HEK293 (cell line): ENCODE data around the gene PPARA.

Source experiments
- CTCF ChIA-PET: fragments of 350-600 bp; formaldehyde crosslinking; extraction: SDS; loops from one replicate; lab custom pipeline; 2021; ENCODE audit warnings: antibody characterized with exemption; lab: Yijun Ruan, JAX
- POLR2A ChIA-PET: fragments of 300-600 bp; formaldehyde crosslinking; extraction: SDS; loops from one replicate; lab custom pipeline; 2020; ENCODE audit warnings: antibody characterized with exemption, inconsistent platforms; lab: Yijun Ruan, JAX
- H3K27ac ChIP-seq: fragments of 200-500 bp; sonication (Bioruptor generic); 2 replicates; pipeline ENCODE4 v1.5.1; 2014; ENCODE audit warnings: low read depth, low read length, control low read depth, inconsistent platforms; ENCODE audit errors: extremely low read depth
- H3K36me3 ChIP-seq, 2 experiments: fragments of 200-500 bp in 1 of 2; sonication (Bioruptor generic) in 1 of 2; 1 replicate in 1 of 2; 2 replicates in 1 of 2; pipeline ENCODE4 v1.5.1; 2014 to 2017; ENCODE audit warnings: inconsistent platforms in 2 of 2, low read length in 2 of 2; ENCODE audit not compliant: control insufficient read depth in 2 of 2, insufficient read depth in 1 of 2
- H3K4me1 ChIP-seq: fragments of 200-500 bp; sonication (Bioruptor generic); 2 replicates; pipeline ENCODE4 v1.5.1; 2014; ENCODE audit warnings: mild to moderate bottlenecking, low read length, inconsistent platforms; ENCODE audit not compliant: control insufficient read depth, insufficient read depth
- H3K4me3 ChIP-seq: 2 replicates; pipeline ENCODE4 v1.5.1; 2011; ENCODE audit warnings: low read depth, mild to moderate bottlenecking, control low read depth, low read length, moderate library complexity
- H3K9me3 ChIP-seq: fragments of 200-500 bp; sonication (Bioruptor generic); 2 replicates; pipeline ENCODE4 v1.5.1; 2014; ENCODE audit warnings: low read depth, low read length, inconsistent platforms; ENCODE audit not compliant: control insufficient read depth, insufficient read depth
- EGR2 ChIP-seq: fragments of 450-650 bp; formaldehyde crosslinking; IDR thresholded peaks from 2 replicates; pipeline ENCODE4 v1.5.1; 2016; ENCODE audit warnings: low read depth, missing biosample characterization, missing genetic modification characterization
- GLIS1 ChIP-seq: fragments of 450-650 bp; formaldehyde crosslinking; IDR thresholded peaks from 2 replicates; pipeline ENCODE4 v1.5.1; 2016; ENCODE audit warnings: missing biosample characterization, missing genetic modification characterization
- GLIS2 ChIP-seq: fragments of 450-650 bp; formaldehyde crosslinking; IDR thresholded peaks from 2 replicates; pipeline ENCODE4 v1.5.1; 2016; ENCODE audit warnings: missing biosample characterization, missing genetic modification characterization
- KLF1 ChIP-seq: fragments of 450-650 bp; formaldehyde crosslinking; IDR thresholded peaks from 2 replicates; pipeline ENCODE4 v1.5.1; 2016; ENCODE audit warnings: missing biosample characterization, missing genetic modification characterization
- KLF16 ChIP-seq: fragments of 450-650 bp; formaldehyde crosslinking; IDR thresholded peaks from 2 replicates; pipeline ENCODE4 v1.5.1; 2017; ENCODE audit warnings: missing biosample characterization, missing genetic modification characterization
- KLF7 ChIP-seq: fragments of 450-650 bp; formaldehyde crosslinking; IDR thresholded peaks from 2 replicates; pipeline ENCODE4 v1.5.1; 2016; ENCODE audit warnings: missing biosample characterization, missing genetic modification characterization, borderline replicate concordance
- KLF8 ChIP-seq: fragments of 450-650 bp; formaldehyde crosslinking; IDR thresholded peaks from 2 replicates; pipeline ENCODE4 v1.5.1; 2016; ENCODE audit warnings: missing biosample characterization, missing genetic modification characterization
- KLF9 ChIP-seq: fragments of 450-650 bp; formaldehyde crosslinking; IDR thresholded peaks from 2 replicates; pipeline ENCODE4 v1.5.1; 2016; ENCODE audit warnings: missing biosample characterization, missing genetic modification characterization, low read depth
- SP2 ChIP-seq: fragments of 450-650 bp; formaldehyde crosslinking; IDR thresholded peaks from 2 replicates; pipeline ENCODE4 v1.5.1; 2016; ENCODE audit warnings: missing biosample characterization, missing genetic modification characterization
- TCF7L2 ChIP-seq: IDR thresholded peaks from 2 replicates; pipeline ENCODE4 v1.6.1; 2011; ENCODE audit warnings: low read depth, mild to moderate bottlenecking, inconsistent platforms, low read length, moderate library complexity, borderline replicate concordance
- ZBTB20 ChIP-seq: fragments of 450-650 bp; formaldehyde crosslinking; IDR thresholded peaks from 2 replicates; pipeline ENCODE4 v1.5.1; 2016; ENCODE audit warnings: missing biosample characterization, missing genetic modification characterization
- ZBTB48 ChIP-seq: fragments of 450-650 bp; formaldehyde crosslinking; IDR thresholded peaks from 2 replicates; pipeline ENCODE4 v1.5.1; 2016; ENCODE audit warnings: missing biosample characterization, missing genetic modification characterization
- ZEB2 ChIP-seq: fragments of 450-650 bp; formaldehyde crosslinking; IDR thresholded peaks from 2 replicates; pipeline ENCODE4 v1.5.1; 2016; ENCODE audit warnings: missing biosample characterization, missing genetic modification characterization
- ZFHX2 ChIP-seq: fragments of 450-650 bp; formaldehyde crosslinking; conservative IDR thresholded peaks from 2 replicates; pipeline ENCODE4 v1.5.1; 2016; ENCODE audit warnings: missing biosample characterization, missing genetic modification characterization
- ZNF2 ChIP-seq: fragments of 450-650 bp; formaldehyde crosslinking; IDR thresholded peaks from 2 replicates; pipeline ENCODE4 v1.5.1; 2016; ENCODE audit warnings: missing biosample characterization, missing genetic modification characterization
- ZNF211 ChIP-seq: fragments of 450-650 bp; formaldehyde crosslinking; IDR thresholded peaks from 2 replicates; pipeline ENCODE4 v1.5.1; 2016; ENCODE audit warnings: low read depth, missing biosample characterization, missing genetic modification characterization
- ZNF214 ChIP-seq: fragments of 450-650 bp; formaldehyde crosslinking; IDR thresholded peaks from 2 replicates; pipeline ENCODE4 v1.5.1; 2017; ENCODE audit warnings: missing biosample characterization, mild to moderate bottlenecking, missing genetic modification characterization, borderline replicate concordance
- ZNF24 ChIP-seq: fragments of 450-650 bp; formaldehyde crosslinking; IDR thresholded peaks from 2 replicates; pipeline ENCODE4 v1.5.1; 2016; ENCODE audit warnings: missing biosample characterization, missing genetic modification characterization
- ZNF350 ChIP-seq: fragments of 450-650 bp; formaldehyde crosslinking; IDR thresholded peaks from 2 replicates; pipeline ENCODE4 v1.5.0; 2017; ENCODE audit warnings: missing biosample characterization, mild to moderate bottlenecking, missing genetic modification characterization
- ZNF514 ChIP-seq: fragments of 450-650 bp; formaldehyde crosslinking; IDR thresholded peaks from 2 replicates; pipeline ENCODE4 v1.5.1; 2016; ENCODE audit warnings: missing biosample characterization, missing genetic modification characterization
- ZNF654 ChIP-seq: fragments of 450-650 bp; formaldehyde crosslinking; IDR thresholded peaks from 2 replicates; pipeline ENCODE4 v1.5.1; 2016; ENCODE audit warnings: low read depth, missing biosample characterization, missing genetic modification characterization
- ZNF777 ChIP-seq: fragments of 450-650 bp; formaldehyde crosslinking; IDR thresholded peaks from 2 replicates; pipeline ENCODE4 v1.5.1; 2017; ENCODE audit warnings: missing biosample characterization, missing genetic modification characterization, borderline replicate concordance
- ZSCAN16 ChIP-seq: fragments of 450-650 bp; formaldehyde crosslinking; IDR thresholded peaks from 2 replicates; pipeline ENCODE4 v1.5.1; 2016; ENCODE audit warnings: missing biosample characterization, missing genetic modification characterization
- TF ChIP-seq, protein P1 (sequence below): fragments of 450-650 bp; formaldehyde crosslinking; optimal IDR thresholded peaks from 2 replicates; pipeline ENCODE3; 2016; ENCODE audit warnings: missing biosample characterization, mild to moderate bottlenecking, missing genetic modification characterization
- TF ChIP-seq, protein P2 (sequence below): fragments of 450-650 bp; formaldehyde crosslinking; IDR thresholded peaks from 2 replicates; pipeline ENCODE4 v1.5.1; 2016; ENCODE audit warnings: missing biosample characterization, missing genetic modification characterization
- TF ChIP-seq, protein P3 (sequence below): fragments of 450-650 bp; formaldehyde crosslinking; IDR thresholded peaks from 2 replicates; pipeline ENCODE4 v1.5.1; 2016; ENCODE audit warnings: missing biosample characterization, missing genetic modification characterization
- TF ChIP-seq, protein P4 (sequence below): fragments of 450-650 bp; formaldehyde crosslinking; IDR thresholded peaks from 2 replicates; pipeline ENCODE4 v1.5.1; 2016; ENCODE audit warnings: missing biosample characterization, missing genetic modification characterization
- TF ChIP-seq, protein P5 (sequence below): fragments of 450-650 bp; formaldehyde crosslinking; IDR thresholded peaks from 2 replicates; pipeline ENCODE4 v1.5.1; 2016; ENCODE audit warnings: missing biosample characterization, missing genetic modification characterization

PPARA gene

DNA sequence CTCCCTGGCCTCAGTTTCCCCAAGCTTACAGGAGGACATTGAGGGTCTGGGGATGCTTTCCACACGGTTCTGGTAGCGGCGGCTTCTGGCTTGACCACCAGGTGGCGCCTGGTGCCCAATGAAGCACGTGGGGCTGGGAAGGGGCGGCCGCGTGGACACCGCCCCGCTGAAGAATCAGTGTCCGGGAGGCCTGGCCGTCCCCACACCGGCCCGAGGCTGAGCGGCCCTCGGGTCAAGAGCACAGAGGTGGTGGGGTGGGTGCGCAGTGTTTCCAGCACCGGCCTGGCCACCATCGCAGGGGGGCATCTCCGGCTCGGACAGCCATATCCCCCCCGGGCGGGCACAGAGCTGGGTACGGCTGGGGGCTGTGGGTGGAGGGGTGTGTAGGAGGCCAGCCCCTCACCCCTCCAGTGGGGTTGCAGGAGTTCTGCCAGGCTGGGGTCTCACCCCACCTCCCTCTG is 27.8 kb upstream of the PPARA start:
- no peaks in the 10 kb centered on the region; the same call in 1 of the 2 replicates for H3K4me1 ChIP-seq
- no peaks in the 10 kb centered on the region for H3K9me3 ChIP-seq
- H3K4me3 ChIP-seq = no peak overlapping the region
- POLR2A ChIA-PET = interaction anchor here (1.1 to 1.2 kb wide), 2 partner anchors 145 to 213 kb away, joined by 3 to 4 read pairs; partner anchors contain the start of genes TRMU and TTC38
- no peak overlapping the region for H3K27ac ChIP-seq
- no peaks in the 10 kb centered on the region for H3K36me3 ChIP-seq
- CTCF ChIA-PET = interaction anchor here (0.5 to 10.8 kb wide), 40 partner anchors 11 to 1136 kb away, joined by 3 to 251 read pairs (median 4); partner anchors contain the start of genes GTSE1 and TTC38
- TF ChIP-seq KLF7 (tag by site-specific recombination) (peak; percentile 66; the same call in 1 of the 2 replicates), ZBTB20 (tag by site-specific recombination) (no peak), EGR2 (tag by site-specific recombination) (peak; percentile 38; the same call in 1 of the 2 replicates), SP2 (tag by site-specific recombination) (0 out of 2 replicates have a peak, but pooled peaks have one; percentile 3), ZEB2 (0 out of 2 replicates have a peak, but pooled peaks have one; percentile 44), ZBTB48 (tag by site-specific recombination) (no peak), GLIS2 (tag by site-specific recombination) (peak; percentile 66), ZNF24 (tag by site-specific recombination) (no peak), ZFHX2 (tag by site-specific recombination) (peak; percentile 39), ZNF654 (tag by site-specific recombination) (peak; percentile 75), ZNF514 (tag by site-specific recombination) (no peak), ZSCAN16 (tag by site-specific recombination) (no peak), ZNF211 (tag by site-specific recombination) (no peak), KLF8 (peak; percentile 63; the same call in 1 of the 2 replicates), KLF1 (tag by site-specific recombination) (peak; percentile 86), ZNF2 (tag by site-specific recombination) (peak; percentile 60), ZNF350 (tag by site-specific recombination) (no peak), TCF7L2 (no peak), KLF16 (tag by site-specific recombination) (peak; percentile 89), ZNF214 (tag by site-specific recombination) (no peak), GLIS1 (tag by site-specific recombination) (peak; percentile 65), KLF9 (tag by site-specific recombination) (peak; percentile 74), ZNF777 (tag by site-specific recombination) (peak; percentile 63; the same call in 1 of the 2 replicates)
- TF ChIP-seq, protein P1, sequence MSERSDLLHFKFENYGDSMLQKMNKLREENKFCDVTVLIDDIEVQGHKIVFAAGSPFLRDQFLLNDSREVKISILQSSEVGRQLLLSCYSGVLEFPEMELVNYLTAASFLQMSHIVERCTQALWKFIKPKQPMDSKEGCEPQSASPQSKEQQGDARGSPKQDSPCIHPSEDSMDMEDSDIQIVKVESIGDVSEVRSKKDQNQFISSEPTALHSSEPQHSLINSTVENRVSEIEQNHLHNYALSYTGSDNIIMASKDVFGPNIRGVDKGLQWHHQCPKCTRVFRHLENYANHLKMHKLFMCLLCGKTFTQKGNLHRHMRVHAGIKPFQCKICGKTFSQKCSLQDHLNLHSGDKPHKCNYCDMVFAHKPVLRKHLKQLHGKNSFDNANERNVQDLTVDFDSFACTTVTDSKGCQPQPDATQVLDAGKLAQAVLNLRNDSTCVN (tag by site-specific recombination) = peak; percentile 16
- TF ChIP-seq, protein P2, sequence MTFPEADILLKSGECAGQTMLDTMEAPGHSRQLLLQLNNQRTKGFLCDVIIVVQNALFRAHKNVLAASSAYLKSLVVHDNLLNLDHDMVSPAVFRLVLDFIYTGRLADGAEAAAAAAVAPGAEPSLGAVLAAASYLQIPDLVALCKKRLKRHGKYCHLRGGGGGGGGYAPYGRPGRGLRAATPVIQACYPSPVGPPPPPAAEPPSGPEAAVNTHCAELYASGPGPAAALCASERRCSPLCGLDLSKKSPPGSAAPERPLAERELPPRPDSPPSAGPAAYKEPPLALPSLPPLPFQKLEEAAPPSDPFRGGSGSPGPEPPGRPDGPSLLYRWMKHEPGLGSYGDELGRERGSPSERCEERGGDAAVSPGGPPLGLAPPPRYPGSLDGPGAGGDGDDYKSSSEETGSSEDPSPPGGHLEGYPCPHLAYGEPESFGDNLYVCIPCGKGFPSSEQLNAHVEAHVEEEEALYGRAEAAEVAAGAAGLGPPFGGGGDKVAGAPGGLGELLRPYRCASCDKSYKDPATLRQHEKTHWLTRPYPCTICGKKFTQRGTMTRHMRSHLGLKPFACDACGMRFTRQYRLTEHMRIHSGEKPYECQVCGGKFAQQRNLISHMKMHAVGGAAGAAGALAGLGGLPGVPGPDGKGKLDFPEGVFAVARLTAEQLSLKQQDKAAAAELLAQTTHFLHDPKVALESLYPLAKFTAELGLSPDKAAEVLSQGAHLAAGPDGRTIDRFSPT (tag by site-specific recombination) = peak; percentile 38; the same call in 1 of the 2 replicates
- TF ChIP-seq, protein P3, sequence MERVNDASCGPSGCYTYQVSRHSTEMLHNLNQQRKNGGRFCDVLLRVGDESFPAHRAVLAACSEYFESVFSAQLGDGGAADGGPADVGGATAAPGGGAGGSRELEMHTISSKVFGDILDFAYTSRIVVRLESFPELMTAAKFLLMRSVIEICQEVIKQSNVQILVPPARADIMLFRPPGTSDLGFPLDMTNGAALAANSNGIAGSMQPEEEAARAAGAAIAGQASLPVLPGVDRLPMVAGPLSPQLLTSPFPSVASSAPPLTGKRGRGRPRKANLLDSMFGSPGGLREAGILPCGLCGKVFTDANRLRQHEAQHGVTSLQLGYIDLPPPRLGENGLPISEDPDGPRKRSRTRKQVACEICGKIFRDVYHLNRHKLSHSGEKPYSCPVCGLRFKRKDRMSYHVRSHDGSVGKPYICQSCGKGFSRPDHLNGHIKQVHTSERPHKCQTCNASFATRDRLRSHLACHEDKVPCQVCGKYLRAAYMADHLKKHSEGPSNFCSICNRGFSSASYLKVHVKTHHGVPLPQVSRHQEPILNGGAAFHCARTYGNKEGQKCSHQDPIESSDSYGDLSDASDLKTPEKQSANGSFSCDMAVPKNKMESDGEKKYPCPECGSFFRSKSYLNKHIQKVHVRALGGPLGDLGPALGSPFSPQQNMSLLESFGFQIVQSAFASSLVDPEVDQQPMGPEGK (tag by site-specific recombination) = peak; percentile 84
- TF ChIP-seq, protein P4, sequence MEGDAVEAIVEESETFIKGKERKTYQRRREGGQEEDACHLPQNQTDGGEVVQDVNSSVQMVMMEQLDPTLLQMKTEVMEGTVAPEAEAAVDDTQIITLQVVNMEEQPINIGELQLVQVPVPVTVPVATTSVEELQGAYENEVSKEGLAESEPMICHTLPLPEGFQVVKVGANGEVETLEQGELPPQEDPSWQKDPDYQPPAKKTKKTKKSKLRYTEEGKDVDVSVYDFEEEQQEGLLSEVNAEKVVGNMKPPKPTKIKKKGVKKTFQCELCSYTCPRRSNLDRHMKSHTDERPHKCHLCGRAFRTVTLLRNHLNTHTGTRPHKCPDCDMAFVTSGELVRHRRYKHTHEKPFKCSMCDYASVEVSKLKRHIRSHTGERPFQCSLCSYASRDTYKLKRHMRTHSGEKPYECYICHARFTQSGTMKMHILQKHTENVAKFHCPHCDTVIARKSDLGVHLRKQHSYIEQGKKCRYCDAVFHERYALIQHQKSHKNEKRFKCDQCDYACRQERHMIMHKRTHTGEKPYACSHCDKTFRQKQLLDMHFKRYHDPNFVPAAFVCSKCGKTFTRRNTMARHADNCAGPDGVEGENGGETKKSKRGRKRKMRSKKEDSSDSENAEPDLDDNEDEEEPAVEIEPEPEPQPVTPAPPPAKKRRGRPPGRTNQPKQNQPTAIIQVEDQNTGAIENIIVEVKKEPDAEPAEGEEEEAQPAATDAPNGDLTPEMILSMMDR (tag by site-specific recombination) = peak; percentile 95
- TF ChIP-seq, protein P5, sequence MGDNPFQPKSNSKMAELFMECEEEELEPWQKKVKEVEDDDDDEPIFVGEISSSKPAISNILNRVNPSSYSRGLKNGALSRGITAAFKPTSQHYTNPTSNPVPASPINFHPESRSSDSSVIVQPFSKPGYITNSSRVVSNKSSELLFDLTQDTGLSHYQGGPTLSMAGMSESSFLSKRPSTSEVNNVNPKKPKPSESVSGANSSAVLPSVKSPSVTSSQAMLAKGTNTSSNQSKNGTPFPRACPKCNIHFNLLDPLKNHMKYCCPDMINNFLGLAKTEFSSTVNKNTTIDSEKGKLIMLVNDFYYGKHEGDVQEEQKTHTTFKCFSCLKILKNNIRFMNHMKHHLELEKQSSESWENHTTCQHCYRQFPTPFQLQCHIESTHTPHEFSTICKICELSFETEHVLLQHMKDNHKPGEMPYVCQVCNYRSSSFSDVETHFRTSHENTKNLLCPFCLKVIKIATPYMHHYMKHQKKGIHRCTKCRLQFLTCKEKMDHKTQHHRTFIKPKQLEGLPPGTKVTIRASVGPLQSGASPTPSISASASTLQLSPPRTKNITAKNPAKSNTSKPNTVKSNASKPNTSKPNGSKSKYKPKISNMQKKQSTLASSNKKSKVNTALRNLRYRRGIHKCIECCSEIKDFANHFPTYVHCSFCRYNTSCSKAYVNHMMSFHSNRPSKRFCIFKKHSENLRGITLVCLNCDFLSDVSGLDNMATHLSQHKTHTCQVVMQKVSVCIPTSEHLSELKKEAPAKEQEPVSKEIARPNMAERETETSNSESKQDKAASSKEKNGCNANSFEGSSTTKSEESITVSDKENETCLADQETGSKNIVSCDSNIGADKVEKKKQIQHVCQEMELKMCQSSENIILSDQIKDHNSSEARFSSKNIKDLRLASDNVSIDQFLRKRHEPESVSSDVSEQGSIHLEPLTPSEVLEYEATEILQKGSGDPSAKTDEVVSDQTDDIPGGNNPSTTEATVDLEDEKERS = no peak
